ENCODE measurements around the gene MYL11. TPM values are rescaled to one million over a fixed set of nuclear protein-coding genes. Genes with fewer than 3 reads are reported as not detected.

MYL11 gene
- total RNA-seq, 1 donor from 2014 or later, result not detected

GRCh38 chr16:30353438-30354129 lies 21.0 kb upstream of the MYL11 start:
- TF ChIP-seq CTCF (IDR thresholded peaks at IDR 0.05), result no peak
- H3K4me3 ChIP-seq, result peak overlapping the region; percentile 96
- peaks cover 44% of the 10 kb centered on the region for H3K4me1 ChIP-seq
- intact Hi-C loops (cut with DNase I), result no loop called here
- DNase-seq (peak; percentile 45), ATAC-seq (no peak)
- H3K36me3 ChIP-seq, result peaks cover 57% of the 10 kb centered on the region
- H3K9me3 ChIP-seq, result no peaks in the 10 kb centered on the region
- H3K27me3 ChIP-seq (ENCODE audit: low read depth), result no peaks in the 10 kb centered on the region
- no peak overlapping the region for H3K27ac ChIP-seq

- H3K4me1 ChIP-seq, result peaks cover 44% of the 10 kb centered on the region
- H3K27me3 ChIP-seq (ENCODE audit: low read depth), result no peaks in the 10 kb centered on the region
- peak; percentile 63 for DNase-seq
- H3K27ac ChIP-seq, result peak overlapping the region; percentile 96
- peak overlapping the region; percentile 96 for H3K4me3 ChIP-seq
- no peak for TF ChIP-seq CTCF (IDR thresholded peaks at IDR 0.05)
- ATAC-seq, result peak; percentile 45 to 52
- H3K36me3 ChIP-seq, result peaks cover 67% of the 10 kb centered on the region
- intact Hi-C loops (cut with DNase I), result no loop called here
- no peaks in the 10 kb centered on the region for H3K9me3 ChIP-seq
Observed at GRCh38 chr16:30354423-30355143, 20.0 kb upstream of the MYL11 start.

- Histone ChIP-seq H3K4me1 (peaks cover 44% of the 10 kb centered on the region), H3K36me3 (peaks cover 67% of the 10 kb centered on the region)
Observed at GRCh38 chr16:30355144-30355953, 19.3 kb upstream of the MYL11 start, which contains the start of gene CD2BP2. Gene CD2BP2, minus strand, starts transcription at chr16:30355308. Its CDS starts 627 bp downstream, at chr16:30354681.

GRCh38 chr16:30355954-30356308 lies 18.7 kb upstream of the MYL11 start:
- H3K36me3 ChIP-seq, result peaks cover 66% of the 10 kb centered on the region
- H3K4me3 ChIP-seq, result peak overlapping the region; percentile 96
- H3K27me3 ChIP-seq (ENCODE audit: low read depth), result no peaks in the 10 kb centered on the region
- no peak for TF ChIP-seq CTCF (IDR thresholded peaks at IDR 0.05)
- H3K9me3 ChIP-seq, result no peaks in the 10 kb centered on the region
- H3K27ac ChIP-seq, result peak overlapping the region; percentile 96
- intact Hi-C loops (cut with DNase I), result no loop called here
- H3K4me1 ChIP-seq, result peaks cover 44% of the 10 kb centered on the region
- ATAC-seq, result no peak
- no peak for DNase-seq

More at GRCh38 chr16:30355144-30355953, 19.3 kb upstream of the MYL11 start, which contains the start of gene CD2BP2:
- no peak for TF ChIP-seq CTCF (IDR thresholded peaks at IDR 0.05)
- peak within 1 kb of the TSS; percentile 96 for H3K4me3 ChIP-seq
- peak; percentile 94 to 95 for ATAC-seq
- intact Hi-C loops (cut with DNase I), result no loop called here
- no peaks in the 10 kb centered on the region for H3K27me3 ChIP-seq (ENCODE audit: low read depth)
- H3K27ac ChIP-seq, result peak within 1 kb of the TSS; percentile 96
- peak; percentile 97 for DNase-seq
- H3K9me3 ChIP-seq, result no peaks in the 10 kb centered on the region

GRCh38 chr16:30356401-30357084 lies 18.1 kb upstream of the MYL11 start:
- Histone ChIP-seq H3K36me3 (peaks cover 63% of the 10 kb centered on the region), H3K27ac (peak overlapping the region; percentile 96), H3K9me3 (no peaks in the 10 kb centered on the region), H3K27me3 (ENCODE audit: low read depth) (no peaks in the 10 kb centered on the region), H3K4me1 (peaks cover 42% of the 10 kb centered on the region), H3K4me3 (peak overlapping the region; percentile 96)
- ATAC-seq (no peak), DNase-seq (peak; percentile 45)
- intact Hi-C loops (cut with DNase I), result no loop called here
- no peak for TF ChIP-seq CTCF (IDR thresholded peaks at IDR 0.05)

Data from lower lobe of right lung (tissue), 2 donors.